ENCODE results near the gene SDF2L1.
"Not testable (repeated sequence)": the region's sequence is repeated elsewhere in the genome, so short reads cannot be mapped to it uniquely, and the experiment has no call there.

GRCh38 chr22:21617337-21617736 lies 24.8 kb upstream of the SDF2L1 start:
- not testable (repeated sequence) for TF ChIP-seq POLR2A, CTCF (IDR thresholded peaks at IDR 0.05)

Data from uterus (tissue), 2 donors.